Colonic mucosa (tissue), 4 donors: ENCODE results near the gene MAML2. TPM values are rescaled to one million over a fixed set of nuclear protein-coding genes. Genes with fewer than 3 reads are reported as not detected.

Source experiments
- DNase-seq: peaks from one replicate; pipeline ENCODE4 v3.0.0-alpha.2; 2020
- H3K27ac ChIP-seq: fragments of 200-600 bp; one replicate; pipeline ENCODE4 v1.8.0; 2021
- H3K27me3 ChIP-seq: fragments of 200-600 bp; one replicate; pipeline ENCODE4 v1.8.0; 2021
- H3K36me3 ChIP-seq: fragments of 200-600 bp; one replicate; pipeline ENCODE4 v1.8.0; 2021
- H3K4me1 ChIP-seq: fragments of 200-600 bp; one replicate; pipeline ENCODE4 v1.8.0; 2021; ENCODE audit warnings: mild to moderate bottlenecking
- H3K4me3 ChIP-seq: fragments of 200-600 bp; one replicate; pipeline ENCODE4 v1.8.0; 2021
- H3K9ac ChIP-seq, 2 donors: one replicate each; pipeline ENCODE4 v1.7.0; 2013; ENCODE audit warnings: control low read depth in 2 of 2, low read depth in 2 of 2, low read length in 2 of 2
- H3K9me3 ChIP-seq: fragments of 200-600 bp; one replicate; pipeline ENCODE4 v1.8.0; 2021
- intact Hi-C: fragments of 100-400 bp; cut with DNase I; formaldehyde crosslinking; loops from one replicate; pipeline ENCODE4 v1.14.1; 2022
- total RNA-seq, 2 donors: library from RNA; stranded (reverse); fragmentation: NEBNext Ultra II Directional in 1 of 2; extraction: Animal tissue kit (Norgen Biotek cat#: 25700) in 1 of 2; gene quantifications; one replicate each; pipeline ENCODE4 v1.2.1, GENCODE V29; 2021
- TF ChIP-seq, protein P1 (sequence below): fragments of 200-600 bp; IDR thresholded peaks from one replicate; pipeline ENCODE4 v1.8.0; 2022; ENCODE audit warnings: antibody characterized with exemption, mild to moderate bottlenecking
- donor health status: healthy.
- donor health status: DM: no; HTN: no; CAD: no.
- donor health status: DM: no; HTN: no; CAD: no.

The MAML2 gene
- total RNA-seq, 2 donors from 2014 or later: 10.4 to 11.0 TPM

DNA sequence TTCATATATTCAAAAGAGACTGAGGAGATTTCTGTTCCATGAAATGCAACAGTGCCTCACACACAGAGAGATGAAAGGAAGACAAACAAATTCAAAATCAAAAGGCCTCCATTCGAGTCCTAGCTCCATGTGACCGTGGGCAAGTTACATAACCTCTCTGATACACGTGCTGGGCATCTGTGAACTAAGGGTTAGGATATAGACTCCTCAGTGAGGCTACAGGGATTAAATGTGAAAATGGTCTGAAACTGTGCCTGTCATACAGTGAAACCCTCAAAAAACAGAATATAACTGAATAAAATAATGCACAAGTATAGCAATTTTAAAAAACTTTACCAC, 307.3 kb downstream of the MAML2 start:
- Histone ChIP-seq H3K4me1 (no peaks in the 10 kb centered on the region), H3K9ac (no peak overlapping the region), H3K9me3 (no peaks in the 10 kb centered on the region), H3K4me3 (no peak overlapping the region), H3K27ac (no peak overlapping the region), H3K36me3 (no peaks in the 10 kb centered on the region), H3K27me3 (no peaks in the 10 kb centered on the region)
- TF ChIP-seq, protein P1, sequence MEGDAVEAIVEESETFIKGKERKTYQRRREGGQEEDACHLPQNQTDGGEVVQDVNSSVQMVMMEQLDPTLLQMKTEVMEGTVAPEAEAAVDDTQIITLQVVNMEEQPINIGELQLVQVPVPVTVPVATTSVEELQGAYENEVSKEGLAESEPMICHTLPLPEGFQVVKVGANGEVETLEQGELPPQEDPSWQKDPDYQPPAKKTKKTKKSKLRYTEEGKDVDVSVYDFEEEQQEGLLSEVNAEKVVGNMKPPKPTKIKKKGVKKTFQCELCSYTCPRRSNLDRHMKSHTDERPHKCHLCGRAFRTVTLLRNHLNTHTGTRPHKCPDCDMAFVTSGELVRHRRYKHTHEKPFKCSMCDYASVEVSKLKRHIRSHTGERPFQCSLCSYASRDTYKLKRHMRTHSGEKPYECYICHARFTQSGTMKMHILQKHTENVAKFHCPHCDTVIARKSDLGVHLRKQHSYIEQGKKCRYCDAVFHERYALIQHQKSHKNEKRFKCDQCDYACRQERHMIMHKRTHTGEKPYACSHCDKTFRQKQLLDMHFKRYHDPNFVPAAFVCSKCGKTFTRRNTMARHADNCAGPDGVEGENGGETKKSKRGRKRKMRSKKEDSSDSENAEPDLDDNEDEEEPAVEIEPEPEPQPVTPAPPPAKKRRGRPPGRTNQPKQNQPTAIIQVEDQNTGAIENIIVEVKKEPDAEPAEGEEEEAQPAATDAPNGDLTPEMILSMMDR: no peak
- intact Hi-C loops: no loop called here
- no peak for DNase-seq

DNA sequence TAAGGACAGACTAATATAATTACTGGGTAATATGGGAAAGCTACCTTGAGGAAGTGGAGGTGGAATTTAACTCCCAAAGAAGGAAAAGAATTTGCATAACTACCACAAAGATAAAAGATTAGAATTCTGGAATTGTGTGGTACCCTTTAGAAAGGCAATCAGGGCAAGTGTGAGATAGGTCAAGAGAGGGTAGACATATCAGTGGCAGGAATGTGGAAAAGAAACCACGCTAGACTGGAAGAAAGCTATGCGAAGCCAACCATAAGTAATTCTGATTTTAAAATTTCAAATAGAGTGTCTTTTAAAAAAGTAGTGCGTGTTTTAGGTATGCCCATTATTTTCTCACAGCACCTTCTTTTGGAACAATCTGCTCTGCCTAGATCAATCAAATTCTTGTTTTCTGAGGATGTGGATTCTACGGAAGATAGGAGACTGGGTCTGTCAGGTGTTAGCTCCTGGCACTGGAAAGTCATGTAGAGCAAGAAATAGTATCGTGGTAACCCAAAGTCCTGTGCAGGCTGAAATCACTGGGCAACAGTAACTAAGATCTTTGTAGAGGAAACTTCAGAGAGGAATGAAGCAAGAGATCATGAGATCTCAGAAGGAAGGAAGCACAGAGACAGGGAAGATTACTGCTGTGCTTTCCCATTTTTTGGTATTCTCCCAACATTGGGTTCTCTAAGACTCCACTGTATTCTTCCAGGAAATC, 307.8 kb downstream of the MAML2 start:
- no peaks in the 10 kb centered on the region for H3K27me3 ChIP-seq
- no peaks in the 10 kb centered on the region for H3K9me3 ChIP-seq
- no peak for DNase-seq
- intact Hi-C loops: no loop called here
- no peak overlapping the region for H3K4me3 ChIP-seq
- H3K27ac ChIP-seq: no peak overlapping the region
- H3K4me1 ChIP-seq: no peaks in the 10 kb centered on the region
- no peak overlapping the region for H3K9ac ChIP-seq
- TF ChIP-seq, protein P1: no peak
- no peaks in the 10 kb centered on the region for H3K36me3 ChIP-seq

DNA sequence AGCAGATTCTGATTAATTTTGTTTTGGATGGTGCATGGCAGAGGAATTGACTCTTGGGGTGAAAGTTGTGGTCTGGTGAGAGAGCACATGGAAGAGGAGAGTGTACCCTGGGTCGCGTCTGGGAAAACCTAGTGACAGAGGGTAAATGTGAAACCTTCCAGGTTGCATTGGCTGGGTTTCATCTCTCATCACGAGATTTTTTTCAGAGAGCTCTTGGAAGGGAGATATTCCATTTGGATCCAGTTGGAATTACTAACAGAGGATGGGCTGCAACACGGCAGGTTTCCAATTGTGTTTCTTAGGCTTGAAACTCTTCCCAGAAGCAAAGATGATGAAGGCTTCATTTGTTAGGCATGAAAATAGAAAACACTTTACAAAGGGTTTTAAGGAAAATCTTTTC, 309.4 kb downstream of the MAML2 start:
- Histone ChIP-seq H3K9ac (no peak overlapping the region), H3K27ac (no peak overlapping the region), H3K4me3 (no peak overlapping the region), H3K36me3 (no peaks in the 10 kb centered on the region), H3K9me3 (no peaks in the 10 kb centered on the region), H3K27me3 (no peaks in the 10 kb centered on the region), H3K4me1 (no peaks in the 10 kb centered on the region)
- intact Hi-C loops: no loop called here
- TF ChIP-seq, protein P1: no peak
- DNase-seq: no peak

DNA sequence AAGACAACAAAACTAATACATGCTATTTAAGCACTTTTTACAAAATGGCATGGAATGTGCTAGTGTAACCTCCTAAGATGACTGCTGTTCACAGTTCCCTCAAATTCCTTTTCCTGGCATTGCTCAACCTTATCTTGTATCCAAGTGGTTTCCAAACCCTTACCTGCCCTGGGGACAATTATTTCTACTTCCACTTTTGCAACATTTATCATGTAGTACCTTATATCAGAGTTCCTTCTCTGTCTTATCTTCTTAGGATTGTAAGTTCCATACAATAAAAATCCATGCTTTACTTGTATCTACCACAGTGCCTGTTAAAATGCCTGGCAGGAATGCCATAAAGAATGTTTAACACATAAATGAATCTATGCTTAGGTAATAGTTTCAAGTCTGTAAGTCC, 309.9 kb downstream of the MAML2 start:
- no peak overlapping the region for H3K9ac ChIP-seq

DNA sequence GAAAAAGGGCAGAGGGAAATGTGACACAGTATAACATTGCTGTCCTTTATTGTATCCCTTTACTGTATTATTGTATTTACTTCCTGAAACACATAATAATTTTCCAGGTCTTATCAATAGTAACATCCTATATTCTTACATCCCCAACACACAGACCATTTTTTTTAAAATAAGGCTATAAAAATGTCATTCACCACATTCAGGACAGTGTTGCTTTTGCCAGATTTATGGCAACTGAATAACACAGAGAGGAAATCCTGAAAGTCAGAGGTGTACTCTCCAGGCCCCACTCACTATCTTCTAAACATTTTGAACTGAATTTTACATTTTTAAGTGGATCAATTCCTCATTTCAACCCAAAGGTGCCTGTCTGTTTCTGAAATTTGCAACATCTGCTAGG, 314.2 kb downstream of the MAML2 start:
- TF ChIP-seq, protein P1: no peak
- DNase-seq: no peak
- Histone ChIP-seq H3K36me3 (no peaks in the 10 kb centered on the region), H3K4me3 (no peak overlapping the region), H3K9me3 (no peaks in the 10 kb centered on the region), H3K4me1 (no peaks in the 10 kb centered on the region), H3K9ac (no peak overlapping the region), H3K27ac (no peak overlapping the region), H3K27me3 (no peaks in the 10 kb centered on the region)
- intact Hi-C loops: no loop called here

More for the DNA sequence above, 309.9 kb downstream of the MAML2 start:
- Histone ChIP-seq H3K4me3 (no peak overlapping the region), H3K4me1 (no peaks in the 10 kb centered on the region), H3K27ac (no peak overlapping the region), H3K9me3 (no peaks in the 10 kb centered on the region), H3K36me3 (no peaks in the 10 kb centered on the region), H3K27me3 (no peaks in the 10 kb centered on the region)
- TF ChIP-seq, protein P1: no peak
- DNase-seq: no peak
- intact Hi-C loops: no loop called here
